Neuron (in vitro differentiated cells): ENCODE measurements around the gene RPP38.

Experiments
- H2AFZ ChIP-seq: one replicate; pipeline ENCODE4 v1.6.1; 2013; ENCODE audit warnings: low read depth, mild to moderate bottlenecking, inconsistent platforms, low read length, moderate library complexity
- H3K27me3 ChIP-seq: one replicate; pipeline ENCODE4 v1.6.1; 2013; ENCODE audit warnings: low read length; ENCODE audit not compliant: insufficient read depth
- H3K36me3 ChIP-seq: one replicate; pipeline ENCODE4 v1.6.1; 2013; ENCODE audit warnings: low read length; ENCODE audit not compliant: insufficient read depth
- H3K4me1 ChIP-seq: one replicate; pipeline ENCODE4 v1.6.1; 2013; ENCODE audit warnings: low read length; ENCODE audit not compliant: insufficient read depth
- H3K4me3 ChIP-seq: 2 replicates; pipeline ENCODE4 v1.5.1; 2013; ENCODE audit warnings: mild to moderate bottlenecking, low read length, moderate library complexity
- H3K9me3 ChIP-seq: one replicate; pipeline ENCODE4 v1.6.1; 2013; ENCODE audit warnings: low read length

Gene RPP38

DNA sequence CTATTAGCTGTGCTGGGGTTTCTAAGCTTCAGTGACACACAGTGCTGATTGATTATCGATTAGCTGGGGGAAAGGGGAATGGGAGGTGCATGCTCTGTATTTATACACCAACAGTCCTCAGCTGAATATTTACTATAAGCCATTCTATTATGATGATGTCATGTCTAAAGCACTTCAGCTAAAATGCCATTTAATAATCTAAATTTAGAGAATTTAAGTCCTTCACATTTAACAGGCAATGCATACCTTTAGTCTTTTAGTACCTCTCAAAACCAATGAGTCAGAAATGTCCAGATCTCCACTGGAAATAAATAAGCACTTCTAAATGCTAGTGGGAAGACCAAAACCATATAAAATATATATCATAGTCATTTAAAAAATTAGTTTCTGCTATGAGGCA is 24.6 kb downstream of the RPP38 start:
- Histone ChIP-seq H2AFZ (no peak overlapping the region), H3K36me3 (peaks cover 41% of the 10 kb centered on the region), H3K27me3 (no peaks in the 10 kb centered on the region), H3K4me3 (no peak overlapping the region), H3K4me1 (no peaks in the 10 kb centered on the region), H3K9me3 (peaks cover 4% of the 10 kb centered on the region)

DNA sequence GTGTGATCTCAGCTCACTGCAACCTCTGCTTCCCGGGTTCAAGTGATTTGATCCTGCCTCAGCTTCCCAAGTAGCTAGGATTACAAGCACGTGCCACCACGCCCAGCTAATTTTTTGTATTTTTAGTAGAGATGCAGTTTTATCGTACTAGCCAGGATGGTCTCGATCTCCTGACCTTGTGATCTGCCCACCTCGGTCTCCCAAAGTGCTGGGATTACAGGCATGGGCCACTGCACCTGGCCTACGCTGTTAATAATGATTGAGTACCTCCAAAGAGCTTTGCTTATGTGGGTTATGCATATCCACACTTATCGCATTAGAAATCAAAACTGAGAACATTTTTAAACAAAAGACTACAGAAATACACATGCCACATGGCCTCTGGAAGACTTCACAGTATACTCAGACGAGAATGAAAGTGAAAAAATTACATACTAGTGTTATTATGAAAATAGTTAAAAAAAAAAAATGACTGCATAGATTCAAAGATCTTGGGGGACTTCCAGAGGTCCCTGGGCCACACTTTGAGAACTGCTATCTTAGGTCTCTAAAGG is 25.4 kb downstream of the RPP38 start:
- H3K9me3 ChIP-seq = peaks cover 4% of the 10 kb centered on the region
- H2AFZ ChIP-seq = no peak overlapping the region
- peaks cover 41% of the 10 kb centered on the region for H3K36me3 ChIP-seq
- no peaks in the 10 kb centered on the region for H3K27me3 ChIP-seq
- H3K4me3 ChIP-seq = no peak overlapping the region
- H3K4me1 ChIP-seq = no peaks in the 10 kb centered on the region

GRCh38 chr10:15123749-15124184 is 26.6 kb downstream of the RPP38 start:
- Histone ChIP-seq H3K36me3 (peaks cover 37% of the 10 kb centered on the region), H3K4me3 (no peak overlapping the region), H3K27me3 (no peaks in the 10 kb centered on the region), H3K4me1 (no peaks in the 10 kb centered on the region), H2AFZ (no peak overlapping the region), H3K9me3 (peaks cover 2% of the 10 kb centered on the region)

- Histone ChIP-seq H3K9me3 (no peaks in the 10 kb centered on the region), H3K4me3 (no peak overlapping the region), H3K36me3 (peaks cover 33% of the 10 kb centered on the region), H2AFZ (no peak overlapping the region), H3K27me3 (no peaks in the 10 kb centered on the region), H3K4me1 (no peaks in the 10 kb centered on the region)
Observed at GRCh38 chr10:15124190-15124589, 27.0 kb downstream of the RPP38 start.

- no peak overlapping the region for H3K4me3 ChIP-seq
- no peaks in the 10 kb centered on the region for H3K9me3 ChIP-seq
- no peak overlapping the region for H2AFZ ChIP-seq
- no peaks in the 10 kb centered on the region for H3K4me1 ChIP-seq
- H3K27me3 ChIP-seq = no peaks in the 10 kb centered on the region
- H3K36me3 ChIP-seq = peaks cover 29% of the 10 kb centered on the region
Observed at GRCh38 chr10:15124908-15125307, 27.8 kb downstream of the RPP38 start.

- Histone ChIP-seq H3K27me3 (no peaks in the 10 kb centered on the region), H3K9me3 (peaks cover 1% of the 10 kb centered on the region), H3K36me3 (peaks cover 56% of the 10 kb centered on the region), H3K4me1 (no peaks in the 10 kb centered on the region), H3K4me3 (no peak overlapping the region), H2AFZ (no peak overlapping the region)
Observed at GRCh38 chr10:15131330-15131729, 34.2 kb downstream of the RPP38 start.

- no peak overlapping the region for H3K4me3 ChIP-seq
- H3K36me3 ChIP-seq = peaks cover 47% of the 10 kb centered on the region
- H3K4me1 ChIP-seq = peaks cover 8% of the 10 kb centered on the region
- H3K27me3 ChIP-seq = no peaks in the 10 kb centered on the region
- H3K9me3 ChIP-seq = peaks cover 1% of the 10 kb centered on the region
- no peak overlapping the region for H2AFZ ChIP-seq
Observed at GRCh38 chr10:15136129-15137035, 39.2 kb downstream of the RPP38 start.

DNA sequence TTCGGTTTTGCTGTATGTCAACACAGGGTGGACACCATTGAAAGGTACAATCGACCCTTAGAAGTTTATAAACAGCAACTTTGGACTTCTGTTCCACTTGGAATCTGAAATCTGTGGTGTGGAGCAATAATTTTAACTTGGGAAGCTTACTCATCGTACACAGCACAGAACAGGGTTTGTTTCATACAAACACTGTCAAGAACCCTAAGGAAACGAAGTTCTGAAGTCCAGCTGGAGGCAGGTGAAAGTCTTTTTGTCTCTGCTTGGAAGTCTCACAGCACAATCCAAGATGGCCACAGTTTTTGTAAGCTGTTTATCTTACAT is 39.8 kb downstream of the RPP38 start:
- peaks cover 44% of the 10 kb centered on the region for H3K36me3 ChIP-seq
- no peak overlapping the region for H2AFZ ChIP-seq
- H3K4me3 ChIP-seq = no peak overlapping the region
- peaks cover 12% of the 10 kb centered on the region for H3K4me1 ChIP-seq
- H3K27me3 ChIP-seq = no peaks in the 10 kb centered on the region
- peaks cover 1% of the 10 kb centered on the region for H3K9me3 ChIP-seq

GRCh38 chr10:15137636-15138035 is 40.5 kb downstream of the RPP38 start:
- H3K27me3 ChIP-seq = no peaks in the 10 kb centered on the region
- no peak overlapping the region for H2AFZ ChIP-seq
- H3K4me3 ChIP-seq = no peak overlapping the region
- peaks cover 12% of the 10 kb centered on the region for H3K4me1 ChIP-seq
- H3K36me3 ChIP-seq = peaks cover 42% of the 10 kb centered on the region
- peaks cover 1% of the 10 kb centered on the region for H3K9me3 ChIP-seq

DNA sequence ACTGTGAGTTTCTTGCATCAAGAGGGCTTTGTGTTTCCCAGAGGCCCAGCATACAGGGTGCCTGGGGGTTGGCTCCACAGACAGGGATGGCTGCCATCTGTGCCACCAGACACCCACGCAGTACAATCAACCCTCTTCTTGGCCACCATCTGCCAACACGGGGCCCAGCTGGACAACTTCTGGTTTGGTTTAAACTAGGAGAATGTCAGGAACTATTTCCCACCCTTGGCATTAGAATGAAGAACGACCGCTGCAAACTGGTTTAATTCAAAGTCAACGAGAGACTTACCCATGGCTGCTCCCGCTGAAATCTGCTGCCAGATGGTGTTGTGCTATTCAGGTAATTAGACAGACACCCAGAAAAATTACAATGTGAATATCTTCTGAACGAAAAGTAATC is 43.5 kb downstream of the RPP38 start:
- Histone ChIP-seq H3K27me3 (no peaks in the 10 kb centered on the region), H3K9me3 (no peaks in the 10 kb centered on the region), H3K4me1 (peaks cover 12% of the 10 kb centered on the region), H3K36me3 (peaks cover 15% of the 10 kb centered on the region), H3K4me3 (no peak overlapping the region), H2AFZ (no peak overlapping the region)

DNA sequence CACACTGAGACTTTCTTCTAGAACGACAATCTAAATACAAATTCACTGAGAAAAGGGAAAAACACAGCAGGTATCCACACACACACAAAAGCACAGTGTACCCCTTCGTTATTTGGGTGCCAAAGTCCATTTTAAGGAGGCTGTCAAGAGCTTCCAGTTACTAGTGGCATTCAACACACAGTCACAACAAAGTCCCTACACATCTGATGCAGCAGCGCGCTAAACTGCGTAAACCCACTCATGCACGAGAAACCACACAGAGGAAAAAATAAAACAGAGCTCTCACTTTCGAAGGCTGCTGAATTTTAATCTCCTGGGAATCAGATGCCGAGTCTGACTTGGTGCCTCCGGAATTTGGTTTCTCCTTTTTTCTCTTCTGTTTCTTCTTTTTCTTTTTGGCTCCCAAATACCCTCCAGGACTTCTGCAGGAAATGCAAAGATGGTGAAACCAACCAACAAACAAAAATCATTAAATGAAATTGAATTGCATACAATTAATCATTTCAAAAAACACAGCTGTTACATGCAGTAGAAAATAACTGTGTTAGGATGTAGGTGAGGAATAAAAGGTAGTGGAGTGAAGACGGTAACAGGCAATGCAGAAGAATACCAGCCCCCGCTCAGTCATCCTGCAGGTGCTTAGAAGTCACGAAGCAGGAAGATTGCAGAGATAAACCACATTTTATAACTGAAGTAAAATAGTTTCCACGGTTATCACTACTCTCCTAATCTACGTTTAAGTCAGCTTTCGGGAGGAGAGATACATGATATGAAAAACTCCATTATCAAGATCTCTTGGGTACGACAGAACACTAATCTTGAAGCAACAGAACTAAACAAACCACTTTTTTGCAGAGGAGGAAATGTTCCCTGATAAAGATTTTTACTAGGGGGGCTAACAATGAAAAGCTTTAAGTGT is 44.2 kb downstream of the RPP38 start:
- peaks cover 15% of the 10 kb centered on the region for H3K36me3 ChIP-seq
- H3K4me3 ChIP-seq = no peak overlapping the region
- H2AFZ ChIP-seq = no peak overlapping the region
- no peaks in the 10 kb centered on the region for H3K9me3 ChIP-seq
- no peaks in the 10 kb centered on the region for H3K27me3 ChIP-seq
- peaks cover 12% of the 10 kb centered on the region for H3K4me1 ChIP-seq

GRCh38 chr10:15144788-15145187 is 47.6 kb downstream of the RPP38 start:
- peaks cover 2% of the 10 kb centered on the region for H3K9me3 ChIP-seq
- H3K4me3 ChIP-seq = no peak overlapping the region
- H2AFZ ChIP-seq = no peak overlapping the region
- H3K36me3 ChIP-seq = peaks cover 6% of the 10 kb centered on the region
- H3K27me3 ChIP-seq = no peaks in the 10 kb centered on the region
- peaks cover 12% of the 10 kb centered on the region for H3K4me1 ChIP-seq

GRCh38 chr10:15146366-15146765 is 49.2 kb downstream of the RPP38 start:
- peaks cover 4% of the 10 kb centered on the region for H3K4me1 ChIP-seq
- H2AFZ ChIP-seq = no peak overlapping the region
- peaks cover 2% of the 10 kb centered on the region for H3K9me3 ChIP-seq
- no peak overlapping the region for H3K4me3 ChIP-seq
- H3K36me3 ChIP-seq = no peaks in the 10 kb centered on the region
- no peaks in the 10 kb centered on the region for H3K27me3 ChIP-seq
